GM21529 (cell line): Measurements from ENCODE around the gene AP3S2.
A peak's percentile ranks its signal among the peaks of the same experiment; 100 is the strongest.
"Not testable (repeated sequence)": the region's sequence is repeated elsewhere in the genome, so short reads cannot be mapped to it uniquely, and the experiment has no call there.

Experiments
- ATAC-seq: cut with Tn5 transposase; IDR thresholded peaks from one replicate; pipeline ENCODE4 v1.9.1; 2021; ENCODE audit not compliant: unreplicated experiment

AP3S2 gene

DNA sequence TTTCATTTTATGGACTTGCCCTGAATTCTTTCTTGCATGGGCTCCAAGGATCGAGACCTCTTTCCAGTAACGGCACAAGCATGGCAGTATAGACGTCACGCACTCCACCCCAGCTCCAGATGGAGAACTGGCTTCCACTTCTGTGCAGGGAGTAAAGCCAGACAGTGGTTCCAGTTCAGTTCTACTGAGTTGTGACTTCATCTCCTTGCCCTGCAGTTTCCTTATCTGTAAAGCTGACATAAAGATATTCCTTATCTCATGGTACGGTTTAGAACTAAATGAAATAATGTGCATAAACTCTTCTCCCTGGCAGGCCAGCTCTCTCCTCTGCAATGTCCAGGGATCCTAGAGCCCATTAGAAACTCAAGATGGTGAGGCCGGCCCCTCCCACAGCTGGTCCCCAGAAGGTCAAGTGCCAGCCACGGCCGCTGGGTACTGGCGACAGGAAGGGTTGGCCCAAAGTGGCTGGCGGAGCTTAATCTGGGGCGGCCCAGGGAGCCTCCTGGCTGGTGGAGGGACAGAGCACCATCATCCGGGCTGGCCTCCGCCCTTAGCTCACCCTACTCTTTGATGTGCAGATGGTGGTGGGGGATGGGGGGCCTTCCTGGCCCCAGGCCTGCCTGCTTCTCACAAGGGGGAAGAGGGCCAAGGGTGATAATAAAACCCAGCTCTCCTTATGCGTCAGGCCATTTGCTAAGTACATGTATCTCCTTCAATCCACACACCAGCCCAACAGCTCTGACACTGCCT lies 110.5 kb downstream of the AP3S2 start:
- no peak for ATAC-seq

DNA sequence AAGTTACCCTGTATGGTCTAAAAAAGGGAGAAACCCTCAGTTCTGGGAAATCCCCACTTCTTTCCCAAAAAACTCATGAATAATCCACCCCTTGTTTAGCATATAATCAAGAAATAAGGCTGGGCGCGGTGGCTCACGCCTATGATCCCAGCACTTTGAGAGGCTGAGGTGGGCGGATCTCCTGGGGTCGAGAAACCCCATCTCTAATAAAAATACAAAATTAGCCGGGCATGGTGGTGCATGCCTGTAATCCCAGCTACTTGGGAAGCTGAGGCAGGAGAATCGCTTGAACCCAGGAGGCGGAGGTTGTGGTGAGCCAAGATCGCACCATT lies 111.2 kb downstream of the AP3S2 start:
- ATAC-seq = not testable (repeated sequence)

DNA sequence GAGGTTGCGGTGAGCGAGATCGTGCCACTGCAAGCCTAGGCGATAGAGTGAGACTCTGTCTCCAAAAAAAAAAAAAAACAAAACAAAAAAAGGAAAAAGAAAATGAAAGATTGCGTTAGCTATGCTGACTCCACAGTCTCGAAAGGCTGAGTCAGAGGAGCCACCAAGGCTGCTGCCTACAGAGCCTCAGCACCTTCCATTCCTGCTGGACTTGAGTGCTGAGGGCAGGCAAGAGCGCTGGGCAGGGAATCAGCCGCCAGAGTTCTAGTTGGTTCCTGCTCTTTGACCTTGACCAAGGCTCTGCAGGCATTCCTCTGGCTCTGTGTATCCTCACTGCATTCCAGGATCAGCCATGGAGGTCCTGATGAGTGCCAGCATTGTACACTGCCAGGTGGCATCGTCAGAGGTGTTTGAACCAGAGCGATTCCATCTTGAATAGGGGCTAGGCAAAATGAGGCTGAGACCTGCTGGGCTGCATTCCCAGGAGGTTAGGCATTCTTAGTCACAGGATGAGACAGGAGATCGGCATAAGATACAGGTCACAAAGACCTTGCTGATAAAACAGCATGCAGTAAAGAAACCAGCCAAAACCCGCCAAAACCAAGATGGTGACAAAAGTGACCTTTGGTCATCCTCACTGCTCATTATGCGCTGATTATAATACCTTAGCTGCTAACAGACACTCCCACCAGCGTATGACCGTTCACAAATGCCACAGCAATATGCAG lies 111.7 kb downstream of the AP3S2 start:
- ATAC-seq = peak; percentile 44

DNA sequence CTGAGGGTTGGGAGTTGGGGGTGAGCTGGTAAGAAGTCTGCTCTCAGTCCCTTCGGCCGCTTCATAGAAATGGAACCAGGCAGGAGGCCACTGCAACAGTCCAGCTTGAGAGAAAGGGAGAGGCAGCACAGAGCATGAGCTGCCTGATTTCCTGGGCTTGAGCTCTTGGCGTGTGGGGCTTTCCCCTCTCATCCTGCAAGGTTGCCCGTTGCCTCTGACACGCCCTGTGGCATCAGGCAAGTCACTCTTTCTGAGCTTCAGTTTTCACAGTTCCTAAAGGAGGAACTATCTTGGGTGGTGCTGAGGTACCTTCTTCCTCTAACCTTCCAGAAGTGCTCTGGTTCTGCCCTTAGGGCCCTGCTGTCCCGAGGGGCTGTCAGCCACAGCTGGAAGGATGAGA lies 112.7 kb downstream of the AP3S2 start:
- ATAC-seq = peak; percentile 44

DNA sequence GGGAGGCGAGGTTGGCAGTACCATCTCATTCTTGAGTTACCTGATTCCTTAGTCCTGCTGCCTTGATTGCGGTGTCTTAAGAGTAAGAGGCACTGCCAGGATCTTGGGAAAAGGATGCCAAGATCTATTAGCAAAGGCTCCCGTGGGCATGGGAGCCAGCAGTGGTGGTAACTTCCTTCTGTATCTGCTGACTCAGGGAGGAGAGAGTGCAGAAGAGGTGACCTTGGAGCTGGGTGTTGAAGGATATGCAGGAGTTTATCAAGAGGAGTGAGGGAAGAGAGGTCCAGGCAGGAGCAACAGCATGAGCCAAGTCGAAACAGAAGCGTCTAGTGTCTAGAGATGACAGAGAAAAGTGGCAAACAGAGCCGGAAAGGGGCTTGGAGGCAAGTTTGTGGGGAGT lies 113.2 kb downstream of the AP3S2 start:
- no peak for ATAC-seq
